DOHH2 (cell line): ENCODE measurements around the gene CIB4.

Experiments used
- CTCF ChIP-seq: fragments of 200-600 bp; sonication (generic); IDR thresholded peaks from one replicate; pipeline ENCODE4 v1.5.1; 2014; ENCODE audit warnings: antibody characterized with exemption, mild to moderate bottlenecking, low read depth, low read length; ENCODE audit not compliant: poor library complexity, severe bottlenecking
- EZH2phosphoT487 ChIP-seq: fragments of 200-600 bp; sonication (generic); IDR thresholded peaks from 2 replicates; pipeline ENCODE4 v1.6.1; 2017; ENCODE audit warnings: borderline replicate concordance, mild to moderate bottlenecking, antibody characterized with exemption, low read length, moderate library complexity, mixed read lengths

- no peak for TF ChIP-seq CTCF
- no peak for TF ChIP-seq EZH2phosphoT487
Measured at GRCh38 chr2:26569216-26570082, 71.7 kb downstream of the CIB4 start.
